GM19023 (cell line): ENCODE measurements around the gene CNPY3.

Experiments used
- ATAC-seq: cut with Tn5 transposase; IDR thresholded peaks from one replicate; pipeline ENCODE4 v1.9.1; 2021; ENCODE audit warnings: mild to moderate bottlenecking, moderate library complexity; ENCODE audit not compliant: unreplicated experiment

The CNPY3 gene

GRCh38 chr6:42978839-42979522 is 49.7 kb downstream of the CNPY3 start, which contains the start of gene PEX6:
TSS of gene PEX6 (minus strand) at chr6:42979181. CDS start at chr6:42979150, 31 bp downstream.
- ATAC-seq, result peak; percentile 90

DNA sequence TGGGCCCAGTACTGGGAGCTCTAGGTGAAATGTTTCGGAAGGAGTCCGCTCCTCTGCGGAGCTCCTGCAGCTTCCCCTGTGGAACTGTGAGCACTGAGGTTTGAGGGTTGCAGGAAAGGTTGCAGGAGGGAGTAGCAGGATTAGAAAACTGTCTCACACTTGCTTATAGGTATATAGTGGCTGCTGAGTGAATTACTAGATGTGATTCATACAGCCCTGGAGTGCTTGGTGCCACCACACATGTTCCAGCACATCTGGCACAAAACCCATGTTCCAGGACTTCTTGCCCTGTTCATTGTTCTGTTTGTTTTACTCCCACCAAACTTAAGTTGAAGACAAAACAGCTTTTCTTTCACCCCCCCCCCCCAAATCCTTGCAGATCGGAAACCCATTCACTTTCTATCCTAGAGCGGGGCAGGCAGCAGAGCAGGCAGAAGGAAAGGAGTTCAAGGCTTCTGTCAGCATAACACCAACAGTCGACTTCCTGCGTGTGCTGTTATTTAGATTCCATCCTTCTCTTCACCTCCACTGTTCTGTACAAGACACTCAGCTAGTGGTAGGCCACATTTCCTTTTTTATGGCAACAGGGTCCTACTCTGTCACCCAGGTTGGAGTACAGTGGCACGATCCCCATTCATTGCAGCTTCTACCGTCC is 50.4 kb downstream of the CNPY3 start:
- peak; percentile 12 for ATAC-seq

- ATAC-seq, result no peak
These were observed 52.6 kb downstream of the CNPY3 start for GRCh38 chr6:42981836-42982235.

- ATAC-seq, result peak; percentile 94
These were observed 55.0 kb downstream of the CNPY3 start, which contains the start of gene PPP2R5D for GRCh38 chr6:42984001-42984923. TSS of gene PPP2R5D (plus strand) at chr6:42984570. CDS start at chr6:42984678, 108 bp downstream.

DNA sequence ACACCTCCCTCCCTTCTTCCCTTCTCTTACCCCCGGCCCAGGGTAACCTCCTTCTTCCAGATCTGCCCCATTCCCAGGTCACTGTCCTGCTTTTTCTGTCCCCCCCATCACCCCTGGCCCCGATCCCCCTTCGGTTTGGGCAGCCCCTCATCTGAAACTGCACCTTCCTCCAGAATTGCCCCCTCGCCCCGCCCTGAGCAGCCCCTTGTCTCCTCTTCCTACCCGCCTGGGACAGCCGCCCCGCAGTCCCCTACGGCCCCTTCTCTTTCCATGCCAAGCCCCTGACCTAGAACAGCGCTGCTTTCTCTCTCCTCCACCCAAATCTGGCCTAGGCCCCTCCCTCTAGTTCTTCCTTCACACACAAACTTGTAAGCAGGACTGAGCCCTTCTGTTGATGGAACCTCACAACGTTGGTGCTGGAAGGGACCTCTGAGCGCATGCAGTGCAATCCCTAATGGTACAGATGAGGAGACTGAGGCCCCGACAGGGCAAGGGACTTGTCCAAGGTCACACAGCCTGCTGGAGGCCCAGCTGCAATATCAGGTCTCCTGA is 55.7 kb downstream of the CNPY3 start:
- no peak for ATAC-seq

DNA sequence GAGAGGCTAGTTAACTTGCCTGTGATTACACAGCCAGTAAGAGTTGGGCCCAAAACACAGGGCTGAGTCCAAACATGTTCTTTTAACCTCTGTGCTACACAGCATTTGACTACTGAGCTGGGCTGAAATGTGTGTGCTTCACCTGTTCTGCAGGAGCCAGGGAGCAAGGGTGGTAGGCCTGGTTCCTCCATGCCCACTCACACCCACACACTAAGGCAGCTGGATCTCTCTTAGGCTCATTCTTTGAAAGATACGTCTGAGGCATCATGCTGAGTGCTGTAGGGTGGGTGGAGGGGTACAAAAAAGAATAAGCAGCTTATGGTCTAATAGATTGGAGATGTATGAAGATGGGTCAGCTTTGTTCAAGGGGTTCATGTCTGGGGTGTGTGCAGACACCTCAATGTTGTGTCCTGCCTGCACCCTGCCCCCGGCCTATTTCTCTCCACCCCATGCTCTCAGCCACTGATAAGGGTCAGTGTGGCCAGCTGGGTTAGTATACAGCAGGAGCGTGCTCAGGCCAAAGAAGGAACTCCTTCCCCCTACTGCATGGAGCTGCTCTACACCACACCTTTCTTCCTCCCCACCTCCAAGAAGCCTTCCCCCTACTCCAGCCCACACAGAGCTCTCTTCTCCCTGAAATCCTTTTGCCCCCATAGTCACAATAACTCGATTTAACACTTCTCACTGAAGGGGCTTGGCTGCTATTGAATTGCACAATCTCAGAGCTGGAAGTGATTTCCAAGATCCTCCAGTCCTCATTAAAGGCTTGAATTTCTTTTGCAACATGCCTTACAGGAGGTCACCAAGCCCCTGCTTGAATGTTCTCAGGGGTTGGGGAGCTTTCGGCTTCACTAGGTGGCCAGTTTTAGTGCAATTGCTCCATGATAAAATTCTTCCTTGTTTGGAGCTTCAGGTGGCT is 58.5 kb downstream of the CNPY3 start:
- ATAC-seq, result no peak

- no peak for ATAC-seq
These were observed 59.3 kb downstream of the CNPY3 start for GRCh38 chr6:42988486-42989020.
